ENCODE results near the gene SBF2. TPM values are rescaled to one million over a fixed set of nuclear protein-coding genes. Genes with fewer than 3 reads are reported as not detected.

SBF2 gene
- total and polyA plus RNA-seq, 2 donors (not counting 3 experiments of a cell fraction or from before 2014, with no cell fraction given), result 15.4 to 42.4 TPM

GRCh38 chr11:9839550-9839949, 454.5 kb downstream of the SBF2 start:
- DNase-seq (ENCODE audit: low read depth, low spot score) (no peak), FAIRE-seq (no peak)
- Histone ChIP-seq H3K4me1 (ENCODE audit: control insufficient read depth, extremely low read depth, insufficient read depth, low read length) (no peaks in the 10 kb centered on the region), H3K36me3 (ENCODE audit: control insufficient read depth in 2 of 2, extremely low read depth in 1 of 2, insufficient read depth in 2 of 2, low read length in 2 of 2) (no peaks in the 10 kb centered on the region), H4K20me1 (replicated peaks; ENCODE audit: control insufficient read depth, extremely low read depth, insufficient read depth, low read length) (no peaks in the 10 kb centered on the region), H3K9me3 (replicated peaks; ENCODE audit: control insufficient read depth, insufficient read depth, low read length) (no peaks in the 10 kb centered on the region), H3K9ac (replicated peaks; ENCODE audit: extremely low read depth, insufficient read depth, low read length) (no peak overlapping the region), H3K4me2 (ENCODE audit: insufficient read depth, low read length) (no peak overlapping the region), H3K27ac (ENCODE audit: insufficient read depth, low read depth, low read length) (no peak overlapping the region), H3K79me2 (ENCODE audit: control insufficient read depth, insufficient read depth, low read length) (no peaks in the 10 kb centered on the region), H3K27me3 (ENCODE audit: control insufficient read depth in 2 of 2, insufficient read depth in 2 of 2, low read length in 2 of 2) (no peaks in the 10 kb centered on the region), H3K4me3 (replicated peaks in 1 of 3; ENCODE audit: insufficient read depth in 1 of 3, low read depth in 1 of 3, low read length in 3 of 3) (no peak overlapping the region), H2AFZ (ENCODE audit: low read depth, low read length) (no peak overlapping the region), H3K9me1 (replicated peaks; ENCODE audit: control insufficient read depth, extremely low read depth, insufficient read depth, low read length) (no peaks in the 10 kb centered on the region)
- BruUV-seq (replicated peaks), result no TSS peak
- intact Hi-C loops (cut with micrococcal nuclease) (no loop called here), dilution Hi-C loops (cut with MboI; ENCODE audit: extremely low pct_ligation_motif_present, low sequenced_read_pairs) (no loop called here)
- no peak for TF ChIP-seq FOS (IDR thresholded peaks at IDR 0.05; ENCODE audit: borderline replicate concordance, insufficient read depth, low read length)
- TF ChIP-seq GATA2 (IDR thresholded peaks at IDR 0.05; ENCODE audit: insufficient read depth, insufficient read length, low read depth, low read length), result no peak
- no peak for TF ChIP-seq EZH2 (IDR thresholded peaks at IDR 0.05; ENCODE audit: borderline replicate concordance, low read depth, low read length, severe bottlenecking)
- TF ChIP-seq MAX (IDR thresholded peaks at IDR 0.05; ENCODE audit: insufficient read depth, insufficient read length), result no peak
- TF ChIP-seq POLR2A (IDR thresholded peaks at IDR 0.05; ENCODE audit: low read depth, low read length), result no peak
- no peak for TF ChIP-seq JUN (IDR thresholded peaks at IDR 0.05; ENCODE audit: borderline replicate concordance, insufficient read depth, insufficient read length, low read depth)
- no peak for TF ChIP-seq POLR2AphosphoS5 (IDR thresholded peaks at IDR 0.05; ENCODE audit: insufficient read depth, low read depth, low read length)
- TF ChIP-seq MYC (IDR thresholded peaks at IDR 0.05; ENCODE audit: low read depth, low read length), result no peak
- no peak for TF ChIP-seq CTCF (IDR thresholded peaks at IDR 0.05; ENCODE audit: extremely low read depth in 1 of 2, insufficient read depth in 1 of 2, low read depth in 1 of 2, low read length in 2 of 2)
- POLR2A ChIA-PET, result no interaction called here
- CTCF ChIA-PET, result interaction anchor here (0.7 to 1.6 kb wide), 5 partner anchors 8 to 554 kb away, joined by 3 to 4 read pairs (median 3); no protein-coding TSS in a partner anchor
